ENCODE data around the gene PFKFB4. TPM values are rescaled to one million over a fixed set of nuclear protein-coding genes. Genes with fewer than 3 reads are reported as not detected.
A peak's percentile ranks its signal among the peaks of the same experiment; 100 is the strongest.

The PFKFB4 gene
- total RNA-seq, 4 donors from 2014 or later, result 1.8 to 2.9 (median 1.9) TPM

GRCh38 chr3:48548729-48549705, 7.6 kb downstream of the PFKFB4 start:
- Histone ChIP-seq H3K4me1 (peaks cover 0 to 6% (median 2%) of the 10 kb centered on the region in 4 donors), H3K4me3 (no peak overlapping the region), H3K9me3 (no peaks in the 10 kb centered on the region), H3K36me3 (peaks cover 0 to 18% (median 0%) of the 10 kb centered on the region in 4 donors), H3K27ac (replicated peaks in 1 of 4) (peak overlapping the region in 1 of 4 donors; percentile 23), H3K27me3 (no peaks in the 10 kb centered on the region)
- 64% methylated on average over 3 of the region's 10 CpGs for WGBS
- no peak for TF ChIP-seq POLR2A (IDR thresholded peaks at IDR 0.05; ENCODE audit: low read depth)
- peak; percentile 51 to 80 for TF ChIP-seq POLR2AphosphoS5 (IDR thresholded peaks at IDR 0.05)
- no peak for TF ChIP-seq EP300 (IDR thresholded peaks at IDR 0.05)
- peak; percentile 96 to 99 (median 97) for TF ChIP-seq CTCF (IDR thresholded peaks at IDR 0.05)
- intact Hi-C loops (cut with DNase I), result loop anchor here (1.0 kb wide), 1 partner anchor 84 kb away; no protein-coding TSS in a partner anchor
- peak; percentile 95 for DNase-seq (ENCODE audit: extremely low spot score)

- WGBS, result 83% methylated on average over 5 of the region's 5 CpGs
- Histone ChIP-seq H3K27ac (replicated peaks in 1 of 4) (no peak overlapping the region), H3K9me3 (no peaks in the 10 kb centered on the region), H3K4me3 (no peak overlapping the region), H3K4me1 (peaks cover 0 to 8% (median 3%) of the 10 kb centered on the region in 4 donors), H3K36me3 (peaks cover 0 to 20% (median 0%) of the 10 kb centered on the region in 4 donors), H3K27me3 (no peaks in the 10 kb centered on the region)
- intact Hi-C loops (cut with DNase I), result loop anchor here (1.0 kb wide), 1 partner anchor 83 kb away; no protein-coding TSS in a partner anchor
- TF ChIP-seq POLR2A (IDR thresholded peaks at IDR 0.05; ENCODE audit: low read depth) (no peak), POLR2AphosphoS5 (IDR thresholded peaks at IDR 0.05) (no peak), CTCF (IDR thresholded peaks at IDR 0.05) (no peak), EP300 (IDR thresholded peaks at IDR 0.05) (no peak)
- DNase-seq (ENCODE audit: extremely low spot score), result no peak
These were observed 8.5 kb downstream of the PFKFB4 start for GRCh38 chr3:48548126-48548525.

GRCh38 chr3:48546203-48546829, 10.3 kb downstream of the PFKFB4 start:
- no peak for TF ChIP-seq EP300 (IDR thresholded peaks at IDR 0.05)
- TF ChIP-seq CTCF (IDR thresholded peaks at IDR 0.05), result no peak
- no peak for TF ChIP-seq POLR2A (IDR thresholded peaks at IDR 0.05; ENCODE audit: low read depth)
- TF ChIP-seq POLR2AphosphoS5 (IDR thresholded peaks at IDR 0.05), result no peak
- no peaks in the 10 kb centered on the region for H3K9me3 ChIP-seq
- H3K27ac ChIP-seq (replicated peaks in 1 of 4), result no peak overlapping the region
- peaks cover 0 to 22% (median 0%) of the 10 kb centered on the region in 4 donors for H3K36me3 ChIP-seq
- H3K27me3 ChIP-seq, result no peaks in the 10 kb centered on the region
- WGBS, result 78% methylated on average over 4 of the region's 4 CpGs
- intact Hi-C loops (cut with DNase I), result no loop called here
- H3K4me1 ChIP-seq, result peaks cover 0 to 11% (median 3%) of the 10 kb centered on the region in 4 donors
- H3K4me3 ChIP-seq, result no peak overlapping the region
- DNase-seq (ENCODE audit: extremely low spot score), result no peak

GRCh38 chr3:48544141-48544540, 12.5 kb downstream of the PFKFB4 start:
- intact Hi-C loops (cut with DNase I), result no loop called here
- 87% methylated on average over 5 of the region's 5 CpGs for WGBS
- DNase-seq (ENCODE audit: extremely low spot score), result no peak

More at GRCh38 chr3:48544141-48544540, 12.5 kb downstream of the PFKFB4 start:
- Histone ChIP-seq H3K36me3 (peaks cover 0 to 33% (median 4%) of the 10 kb centered on the region in 4 donors), H3K9me3 (no peaks in the 10 kb centered on the region), H3K4me1 (peaks cover 0 to 11% (median 3%) of the 10 kb centered on the region in 4 donors), H3K27ac (replicated peaks in 1 of 4) (no peak overlapping the region), H3K27me3 (no peaks in the 10 kb centered on the region), H3K4me3 (no peak overlapping the region)
- TF ChIP-seq POLR2AphosphoS5 (IDR thresholded peaks at IDR 0.05) (no peak), CTCF (IDR thresholded peaks at IDR 0.05) (no peak), POLR2A (IDR thresholded peaks at IDR 0.05; ENCODE audit: low read depth) (no peak), EP300 (IDR thresholded peaks at IDR 0.05) (no peak)
